ENCODE results near the gene NAA15.
"Not testable (repeated sequence)": the region's sequence is repeated elsewhere in the genome, so short reads cannot be mapped to it uniquely, and the experiment has no call there.

Gene NAA15

DNA sequence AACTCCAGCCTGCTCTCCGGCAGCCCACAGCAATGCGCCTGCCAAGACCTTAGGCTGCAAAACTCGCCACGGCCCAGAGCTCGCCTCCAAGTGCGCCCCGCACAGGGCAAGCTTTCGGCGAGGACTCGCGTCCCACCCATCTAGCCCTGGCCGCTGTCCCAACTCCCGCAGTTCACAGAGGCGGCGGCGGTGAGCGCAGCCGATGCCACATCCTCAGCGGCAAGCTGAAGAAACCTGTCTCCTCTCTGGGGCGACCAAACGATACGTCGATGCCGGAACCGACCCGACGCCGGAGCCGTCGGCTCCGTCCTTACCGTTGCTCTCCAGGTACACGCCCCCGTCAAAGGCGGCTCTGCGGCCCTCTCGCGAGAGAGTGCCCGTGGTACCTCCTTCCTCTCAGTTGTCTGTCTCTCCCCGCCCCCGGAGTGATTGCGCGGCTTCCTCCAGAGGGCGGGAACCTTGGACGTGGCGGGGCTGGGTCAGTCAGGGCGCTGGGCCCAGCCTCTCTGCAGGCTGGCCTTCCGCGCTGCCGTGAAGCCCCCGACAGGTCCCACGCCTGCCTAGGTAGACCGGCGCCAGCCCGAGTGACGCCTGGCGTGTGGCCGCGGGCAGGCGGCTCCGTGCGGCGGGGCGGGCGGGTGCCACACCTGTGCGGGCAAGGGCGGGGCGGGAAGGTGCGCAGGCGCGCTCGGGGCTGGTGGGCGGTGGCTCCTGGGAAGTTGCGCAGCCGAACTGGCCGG lies 152.2 kb downstream of the NAA15 start:
- peak; percentile 81 to 86 for DNase-seq

- peak in 1 of 2 experiments; percentile 50 for DNase-seq
Observed at GRCh38 chr4:139454111-139455045, 153.1 kb downstream of the NAA15 start, which contains the start of gene RAB33B. Gene RAB33B (plus strand): TSS chr4:139454121. CDS start chr4:139454196, 75 bp downstream.

DNA sequence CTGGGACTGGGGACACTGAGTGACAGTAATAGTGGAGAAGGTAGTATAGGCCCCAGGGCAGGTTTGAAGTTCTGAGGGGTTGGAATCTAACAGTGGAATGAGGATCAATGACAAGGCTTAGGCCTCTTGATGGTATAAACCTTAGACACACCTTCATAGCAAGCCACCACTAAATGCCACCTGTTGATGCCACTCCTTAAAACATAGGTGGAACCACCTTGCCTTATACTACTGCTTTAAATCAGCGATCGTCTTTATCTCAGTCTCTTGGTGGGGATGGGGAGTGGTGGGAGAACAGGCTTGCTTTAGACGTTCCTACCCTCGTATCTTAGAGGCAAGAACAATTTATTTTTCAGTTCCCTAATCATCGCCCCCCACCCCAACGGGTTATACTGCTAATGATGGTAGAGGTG lies 153.8 kb downstream of the NAA15 start:
- DNase-seq: no peak

DNA sequence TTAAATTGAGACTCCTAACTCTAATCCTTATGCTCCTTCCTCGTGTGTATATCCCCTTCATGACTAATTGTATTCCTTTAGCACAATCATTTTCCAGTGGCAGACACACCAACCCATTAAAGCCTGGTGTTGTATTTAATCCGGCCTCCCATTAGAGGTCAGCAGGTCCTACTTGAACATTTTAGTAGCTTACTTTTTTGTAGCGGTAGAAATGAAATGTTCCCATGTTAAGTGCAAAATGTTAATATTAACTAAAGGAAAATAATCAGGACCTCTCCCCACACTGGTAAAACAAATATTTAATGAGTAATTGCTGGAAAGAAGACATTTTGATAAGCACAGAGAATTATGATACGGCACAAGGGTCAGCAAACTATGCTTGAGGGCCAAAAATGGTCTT lies 156.0 kb downstream of the NAA15 start:
- DNase-seq: no peak

DNA sequence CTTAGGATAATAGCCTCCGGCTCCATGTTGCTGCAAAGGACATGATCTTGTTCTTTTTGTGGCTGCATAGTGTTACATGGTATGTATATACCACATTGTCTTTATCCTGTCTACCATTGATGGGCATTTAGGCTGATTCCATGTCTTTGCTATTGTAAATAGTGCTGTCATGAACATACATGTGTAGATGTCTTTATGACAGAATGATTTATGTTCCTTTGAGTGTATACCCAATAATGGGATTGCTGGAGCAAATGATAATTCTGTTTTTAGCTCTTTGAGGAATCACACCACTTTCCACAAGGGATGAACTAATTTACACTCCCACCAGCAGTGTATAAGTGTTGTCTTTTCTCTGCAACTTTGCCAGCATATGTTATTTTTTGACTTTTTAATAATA lies 157.2 kb downstream of the NAA15 start:
- no peak for DNase-seq

DNA sequence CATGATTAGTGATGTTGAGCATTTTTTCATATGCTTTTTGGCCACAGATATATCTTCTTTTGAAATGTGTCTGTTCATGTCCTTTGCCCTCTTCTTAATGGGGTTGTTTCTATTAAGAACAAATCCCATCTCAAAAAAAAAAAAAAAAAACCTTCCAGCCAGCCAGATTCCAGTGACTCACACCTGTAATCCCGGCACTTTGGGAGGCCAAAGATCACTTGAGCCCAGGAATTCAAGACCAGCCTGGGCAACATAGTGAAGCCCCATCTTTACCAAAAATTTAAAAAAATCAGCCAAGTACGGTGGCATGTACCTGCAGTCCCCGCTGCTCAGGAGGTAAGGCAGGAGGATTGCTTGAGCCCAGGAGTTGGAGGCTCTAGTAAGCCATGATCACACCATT lies 157.7 kb downstream of the NAA15 start:
- no peak for DNase-seq

DNA sequence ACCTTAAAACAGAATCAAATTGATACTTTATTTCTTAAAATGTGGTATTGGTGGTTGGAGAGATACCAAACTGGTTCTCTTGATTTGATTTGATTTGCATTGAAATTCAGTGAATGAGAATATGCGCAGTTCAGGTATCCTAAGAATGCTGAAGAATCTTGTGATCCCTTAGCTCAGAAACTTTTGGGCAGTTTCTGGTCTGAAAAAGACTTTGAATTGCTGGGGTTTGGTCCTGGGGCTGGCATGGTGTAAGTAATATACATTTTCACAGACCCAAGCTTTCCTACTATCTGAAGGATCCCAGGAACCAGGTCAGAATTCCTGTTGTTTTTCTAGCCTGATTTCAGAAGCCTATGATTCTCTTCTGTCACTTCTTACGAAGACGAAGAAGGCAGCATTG lies 159.3 kb downstream of the NAA15 start:
- no peak for DNase-seq

DNA sequence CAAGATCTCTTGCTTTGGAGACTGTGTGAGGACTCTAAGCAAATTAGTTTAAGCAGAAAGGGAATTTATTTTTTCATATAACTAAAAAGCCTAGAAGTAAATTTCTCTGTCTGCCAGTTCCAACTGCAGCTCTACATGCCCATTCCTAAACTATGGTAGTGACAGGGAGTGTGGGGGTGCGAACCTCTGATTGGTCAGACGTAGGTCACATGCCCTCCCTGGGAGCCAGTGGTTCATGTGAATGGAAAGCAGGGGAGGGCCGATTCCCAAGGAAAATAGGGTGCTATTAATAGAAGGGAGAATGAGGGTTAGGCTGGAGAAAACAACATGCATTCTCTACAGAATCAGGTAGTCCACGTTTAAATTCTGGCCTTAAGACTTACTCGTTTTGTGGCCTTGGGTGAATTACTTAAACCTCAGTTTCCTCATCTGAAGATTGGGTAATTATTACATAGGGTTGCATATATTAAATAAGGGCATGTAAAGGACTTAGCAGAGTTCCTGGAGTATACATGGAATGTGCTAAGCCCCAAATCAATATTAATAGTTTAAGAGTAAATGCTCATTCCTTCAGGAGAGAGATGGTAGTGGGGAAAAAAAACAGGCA lies 159.8 kb downstream of the NAA15 start:
- DNase-seq: no peak

DNA sequence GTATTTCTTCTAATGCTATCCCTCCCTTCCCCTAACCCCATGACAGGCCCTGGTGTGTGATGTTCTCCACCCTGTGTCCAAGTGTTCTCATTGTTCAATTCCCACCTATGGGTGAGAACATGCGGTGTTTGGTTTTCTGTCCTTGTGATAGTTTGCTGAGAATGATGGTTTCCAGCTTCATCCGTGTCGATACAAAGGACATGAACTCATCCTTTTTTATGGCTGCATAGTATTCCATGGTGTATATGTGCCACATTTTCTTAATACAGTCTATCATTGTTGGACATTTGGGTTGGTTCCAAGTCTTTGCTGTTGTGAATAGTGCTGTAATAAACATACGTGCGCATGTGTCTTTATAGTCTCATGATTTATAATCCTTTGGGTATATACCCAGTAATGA lies 163.2 kb downstream of the NAA15 start:
- DNase-seq: not testable (repeated sequence)

DNA sequence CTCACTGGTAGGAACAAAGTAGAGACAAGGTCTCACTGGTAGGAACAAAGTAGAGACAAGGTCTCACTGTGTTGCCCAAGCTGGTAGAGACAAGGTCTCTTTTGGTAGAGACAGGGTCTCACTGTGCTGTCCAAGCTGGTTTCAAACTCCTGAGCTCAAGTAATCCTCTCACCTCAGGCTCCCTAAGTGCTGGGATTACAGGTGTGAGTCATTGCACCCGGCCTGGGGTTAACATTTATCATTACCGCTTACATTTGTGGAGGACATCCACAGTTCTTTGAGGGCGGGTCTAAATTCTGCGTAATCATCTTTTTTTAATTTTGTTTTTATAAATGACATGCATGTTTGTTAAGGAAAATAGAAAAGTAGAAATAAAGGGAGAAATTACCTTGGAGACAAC lies 164.6 kb downstream of the NAA15 start:
- DNase-seq: no peak

GRCh38 chr4:139468756-139469155 lies 167.5 kb downstream of the NAA15 start:
- DNase-seq: not testable (repeated sequence)

DNA sequence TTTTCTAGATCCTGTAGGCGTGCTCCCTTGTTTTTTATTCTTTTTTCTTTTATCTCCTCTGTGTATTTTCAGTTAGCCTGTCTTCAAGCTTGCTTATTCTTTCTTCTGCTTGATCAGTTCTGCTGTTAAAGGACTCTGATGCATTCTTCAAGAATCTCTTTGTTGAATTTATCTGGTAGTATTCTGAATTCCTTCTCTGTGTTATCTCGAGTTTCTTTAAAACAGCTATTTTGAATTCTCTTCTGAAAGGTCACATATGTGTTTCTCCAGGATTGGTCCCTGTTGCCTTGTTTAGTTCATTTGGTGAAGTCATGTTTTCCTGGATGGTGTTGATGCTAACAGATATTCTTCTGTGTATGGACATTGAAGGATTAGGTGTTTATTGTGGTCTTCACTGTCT lies 167.9 kb downstream of the NAA15 start:
- DNase-seq: no peak
